Ishikawa (cell line): ENCODE data around the gene ERVH48-1.

ENCODE experiments used
- CREB1 ChIP-seq: IDR thresholded peaks from 2 replicates; pipeline ENCODE4 v1.6.1; 2012; ENCODE audit warnings: low read depth
- EGR1 ChIP-seq: IDR thresholded peaks from 2 replicates; pipeline ENCODE4 v1.6.1; 2012
- EP300 ChIP-seq: IDR thresholded peaks from 2 replicates; pipeline ENCODE4 v1.6.1; 2012; ENCODE audit warnings: borderline replicate concordance
- FOXM1 ChIP-seq: IDR thresholded peaks from 2 replicates; pipeline ENCODE4 v1.6.1; 2012; ENCODE audit warnings: low read depth, borderline replicate concordance
- NFIC ChIP-seq: IDR thresholded peaks from 2 replicates; pipeline ENCODE4 v1.6.1; 2012
- RAD21 ChIP-seq: IDR thresholded peaks from 2 replicates; pipeline ENCODE4 v1.6.1; 2012; ENCODE audit warnings: low read depth
- REST ChIP-seq: IDR thresholded peaks from 2 replicates; pipeline ENCODE4 v1.6.1; 2012; ENCODE audit warnings: low read depth, mild to moderate bottlenecking
- TCF12 ChIP-seq: IDR thresholded peaks from 2 replicates; pipeline ENCODE4 v1.6.1; 2012; ENCODE audit warnings: low read depth
- TEAD4 ChIP-seq: IDR thresholded peaks from 2 replicates; pipeline ENCODE4 v1.6.1; 2012
- YY1 ChIP-seq: IDR thresholded peaks from 2 replicates; pipeline ENCODE4 v1.6.1; 2012; ENCODE audit warnings: low read depth
- ZBTB7A ChIP-seq: IDR thresholded peaks from 2 replicates; pipeline ENCODE4 v1.6.1; 2012; ENCODE audit warnings: low read depth
- TF ChIP-seq, protein P1 (sequence below): IDR thresholded peaks from 2 replicates; pipeline ENCODE4 v1.6.1; 2012
- TF ChIP-seq, protein P2 (sequence below): IDR thresholded peaks from 2 replicates; pipeline ENCODE4 v1.6.1; 2012

Gene ERVH48-1

GRCh38 chr21:42878678-42878992, 46.8 kb downstream of the ERVH48-1 start:
- TF ChIP-seq, protein P1, sequence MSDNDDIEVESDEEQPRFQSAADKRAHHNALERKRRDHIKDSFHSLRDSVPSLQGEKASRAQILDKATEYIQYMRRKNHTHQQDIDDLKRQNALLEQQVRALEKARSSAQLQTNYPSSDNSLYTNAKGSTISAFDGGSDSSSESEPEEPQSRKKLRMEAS, result peak; percentile 79; the same call in 1 of the 2 replicates
- TF ChIP-seq RAD21 (no peak), CREB1 (no peak), FOXM1 (no peak)

GRCh38 chr21:42873096-42873495, 52.3 kb downstream of the ERVH48-1 start:
- TF ChIP-seq TEAD4 (no peak), NFIC (no peak), EGR1 (no peak), YY1 (no peak), ZBTB7A (no peak), TCF12 (no peak), RAD21 (no peak), FOXM1 (no peak)
- TF ChIP-seq, protein P2, sequence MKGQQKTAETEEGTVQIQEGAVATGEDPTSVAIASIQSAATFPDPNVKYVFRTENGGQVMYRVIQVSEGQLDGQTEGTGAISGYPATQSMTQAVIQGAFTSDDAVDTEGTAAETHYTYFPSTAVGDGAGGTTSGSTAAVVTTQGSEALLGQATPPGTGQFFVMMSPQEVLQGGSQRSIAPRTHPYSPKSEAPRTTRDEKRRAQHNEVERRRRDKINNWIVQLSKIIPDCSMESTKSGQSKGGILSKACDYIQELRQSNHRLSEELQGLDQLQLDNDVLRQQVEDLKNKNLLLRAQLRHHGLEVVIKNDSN, result no peak

GRCh38 chr21:42868196-42868595, 57.2 kb downstream of the ERVH48-1 start:
- no peak for TF ChIP-seq EP300
- no peak for TF ChIP-seq ZBTB7A
- no peak for TF ChIP-seq REST
- no peak for TF ChIP-seq RAD21
- TF ChIP-seq EGR1, result no peak
- no peak for TF ChIP-seq TEAD4
